ENCODE measurements around the gene STXBP5L.
"Not testable (repeated sequence)": the region's sequence is repeated elsewhere in the genome, so short reads cannot be mapped to it uniquely, and the experiment has no call there.

DNA sequence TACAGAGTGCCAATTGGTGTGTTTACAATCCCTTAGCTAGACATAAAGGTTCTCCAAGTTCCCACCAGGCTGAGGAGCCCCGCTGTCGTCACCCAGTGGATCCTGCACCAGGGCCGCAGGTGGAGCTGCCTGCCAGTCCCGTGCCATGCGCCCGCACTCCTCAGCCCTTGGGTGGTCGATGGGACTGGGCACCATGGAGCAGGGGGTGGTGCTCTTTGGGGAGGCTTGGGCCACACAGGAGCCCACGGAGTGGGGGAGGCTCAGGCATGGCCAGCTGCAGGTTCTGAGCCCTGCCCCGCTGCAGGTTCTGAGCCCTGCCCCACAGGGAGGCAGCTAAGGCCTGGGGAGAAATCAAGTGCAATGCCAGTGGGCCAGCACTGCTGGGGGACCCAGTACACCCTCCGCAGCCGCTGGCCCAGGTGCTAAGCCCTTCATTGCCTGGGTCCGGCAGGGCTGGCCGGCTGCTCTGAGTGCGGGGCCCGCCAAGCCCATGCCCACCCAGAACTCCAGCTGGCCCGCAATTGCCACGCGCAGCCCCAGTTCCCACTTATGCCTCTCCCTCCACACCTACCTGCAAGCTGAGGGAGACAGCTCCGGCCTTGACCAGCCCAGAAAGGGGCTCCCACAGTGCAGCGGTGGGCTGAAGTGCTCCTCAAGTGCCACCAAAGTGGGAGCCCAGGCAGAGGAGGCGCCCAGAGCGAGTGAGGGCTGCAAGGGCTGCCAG is 170.5 kb downstream of the STXBP5L start:
- not testable (repeated sequence) for TF ChIP-seq RXRA (IDR thresholded peaks at IDR 0.05); TAF1 (conservative IDR thresholded peaks at IDR 0.05); HNF4A (conservative IDR thresholded peaks at IDR 0.05); CTCF (IDR thresholded peaks at IDR 0.05; ENCODE audit: low read depth, low read length, missing input control); RAD21 (IDR thresholded peaks at IDR 0.05); REST (IDR thresholded peaks at IDR 0.05); MAX (IDR thresholded peaks at IDR 0.05)

All from liver (tissue), 3 donors.